Left kidney (tissue), 2 donors: ENCODE measurements around the gene TTC7B. TPM values are rescaled to one million over a fixed set of nuclear protein-coding genes. Genes with fewer than 3 reads are reported as not detected.

ENCODE experiments used
- DNase-seq: peaks from one replicate; pipeline ENCODE4 v3.0.0-alpha.2; 2013
- polyA plus RNA-seq: library from polyadenylated mRNA; unstranded; fragments of 120-200 nt; gene quantifications from one replicate; pipeline ENCODE4 v1.2.1, GENCODE V29; 2013; ENCODE audit not compliant: insufficient read length

Gene TTC7B
- polyA plus RNA-seq, 1 donor = 46.4 TPM

DNA sequence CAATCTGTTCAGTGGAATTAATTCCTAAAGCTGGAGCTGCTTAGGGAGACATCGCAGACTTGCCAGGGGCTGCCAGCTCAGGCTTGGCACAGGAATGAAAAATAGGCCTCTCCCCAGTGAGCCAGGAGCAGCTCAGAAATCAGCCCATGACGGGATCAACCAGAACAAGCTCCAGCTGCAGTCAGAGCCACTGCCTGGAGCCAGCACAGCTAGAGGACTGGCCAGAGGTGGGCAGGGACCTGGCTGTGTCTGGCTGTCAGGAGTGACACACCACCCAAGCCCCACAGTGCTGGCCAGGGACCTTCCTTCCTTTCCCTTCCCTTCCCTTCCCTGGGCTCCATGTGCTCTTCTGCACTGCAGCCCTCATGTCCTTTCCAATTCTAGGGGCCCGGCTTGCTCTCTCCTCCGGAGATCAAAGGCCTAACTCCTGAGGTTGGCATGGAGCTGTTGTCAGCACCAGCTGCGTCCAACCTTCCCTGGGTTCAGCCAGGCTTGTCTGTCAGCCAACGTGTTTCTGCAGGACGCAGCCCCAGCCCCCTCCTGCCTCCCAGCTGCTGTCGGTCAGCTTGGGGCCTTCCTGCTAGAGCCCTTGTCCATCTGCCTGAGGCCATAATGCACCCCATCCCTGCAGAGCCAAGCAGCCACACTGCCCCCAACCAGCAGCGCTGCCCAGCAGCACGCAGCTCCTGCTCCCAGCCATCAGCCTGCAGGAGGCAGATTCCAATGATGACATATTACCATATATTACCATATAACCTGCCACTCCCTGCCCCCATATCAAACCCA is 270.1 kb downstream of the TTC7B start:
- DNase-seq = peak; percentile 50

DNA sequence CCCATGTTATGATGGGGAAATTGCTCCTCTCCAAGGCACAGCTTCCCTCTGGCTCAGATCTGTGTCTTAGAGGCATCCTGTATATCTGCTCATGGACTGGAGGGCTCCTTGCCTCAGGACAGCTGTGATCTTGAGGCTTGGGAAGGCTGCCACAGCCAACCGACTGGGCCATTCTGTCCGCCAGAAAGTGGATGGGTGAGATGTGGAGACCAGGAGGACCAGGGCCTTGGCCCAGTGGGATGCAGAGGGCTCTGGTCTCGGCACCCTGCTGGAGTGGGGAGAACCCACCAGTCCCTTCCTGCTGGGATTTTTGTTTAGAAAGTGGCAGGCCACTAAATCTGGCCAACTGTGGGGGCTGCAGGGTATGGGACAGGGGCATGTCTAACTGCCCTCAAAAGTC is 270.8 kb downstream of the TTC7B start:
- DNase-seq = no peak

DNA sequence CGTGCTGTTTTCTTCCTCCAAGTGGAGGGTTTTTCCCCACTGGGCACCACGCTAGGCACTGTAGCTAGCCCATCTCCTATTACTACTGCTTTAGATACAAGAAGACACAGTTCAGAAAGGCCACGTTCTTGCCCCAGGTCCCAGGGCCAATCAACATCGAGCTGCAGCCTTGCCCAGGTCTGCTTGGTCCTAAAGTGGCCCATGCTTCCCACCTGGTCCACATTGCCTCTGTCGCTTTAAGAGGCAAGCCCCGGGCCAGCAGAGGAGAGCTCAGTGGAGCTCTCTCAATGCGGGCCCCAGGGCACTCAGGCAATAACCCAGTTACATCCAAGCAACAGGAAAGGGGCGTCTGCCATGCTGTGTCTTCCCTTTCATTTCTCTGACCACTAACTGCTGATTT is 271.3 kb downstream of the TTC7B start:
- DNase-seq = no peak

DNA sequence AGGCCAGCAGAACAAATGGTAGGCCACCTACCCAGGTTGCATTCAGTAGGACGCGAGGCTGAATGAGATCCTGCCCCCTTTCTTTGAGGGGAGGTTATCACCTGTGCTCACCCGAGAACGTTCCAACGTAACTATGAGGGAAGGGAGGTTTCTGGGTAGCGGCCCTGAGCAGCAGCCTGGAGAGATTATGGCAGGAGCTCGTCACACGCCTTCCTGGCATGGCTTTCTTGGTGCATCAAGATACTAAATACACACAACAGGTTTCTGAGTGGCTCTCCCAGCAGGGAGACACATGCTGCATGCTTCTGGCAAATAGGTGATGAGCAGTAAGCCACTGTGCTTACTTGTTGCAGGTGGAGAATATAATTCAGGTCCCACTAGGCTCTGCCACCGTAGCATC is 271.7 kb downstream of the TTC7B start:
- no peak for DNase-seq

DNA sequence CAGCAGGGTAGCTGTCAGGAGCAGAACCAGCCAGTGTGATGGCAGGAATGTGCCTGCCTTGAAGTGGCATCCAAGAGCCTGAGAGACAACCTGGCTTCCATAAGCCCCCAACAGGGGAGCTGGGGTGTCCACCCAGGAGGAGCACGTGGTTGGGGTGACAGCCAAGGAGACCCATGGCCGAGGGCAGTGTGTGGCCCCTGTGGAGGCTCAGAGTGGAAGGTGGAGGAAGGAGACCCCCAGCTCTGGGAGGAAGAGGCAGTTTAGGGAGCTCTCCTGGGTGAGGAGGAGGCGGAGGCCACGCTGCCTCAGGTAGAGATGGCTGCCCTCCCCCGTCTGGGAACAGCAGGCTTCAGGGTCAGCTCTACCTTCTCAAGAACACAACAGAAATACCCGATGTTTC is 272.4 kb downstream of the TTC7B start:
- no peak for DNase-seq

DNA sequence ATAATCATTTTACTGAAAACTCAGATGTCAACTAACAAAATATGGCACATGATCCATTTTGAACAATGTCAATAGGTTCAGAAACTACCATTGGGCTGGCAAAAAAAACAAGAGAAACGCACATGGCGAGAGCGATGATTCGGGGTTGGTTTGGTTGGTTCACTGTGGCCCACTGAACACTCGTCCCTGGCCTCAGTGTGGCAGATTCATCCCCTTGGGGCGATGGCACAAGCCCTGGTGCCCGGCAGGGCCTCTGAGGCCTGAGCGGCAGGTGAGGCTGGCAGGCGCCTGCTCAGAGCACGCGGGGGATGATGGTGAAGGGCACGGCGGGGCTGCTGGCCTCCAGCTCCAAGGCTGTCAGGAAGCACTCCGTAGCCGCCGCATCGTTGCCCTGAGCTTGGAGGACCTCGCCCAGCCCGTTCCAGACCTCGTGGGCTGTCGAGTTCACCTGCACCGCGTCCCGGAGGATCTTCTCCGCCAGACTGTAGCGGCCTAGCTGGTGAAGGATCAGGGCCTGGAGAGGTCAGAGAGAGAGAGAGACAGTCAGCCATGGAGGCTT is 275.1 kb downstream of the TTC7B start:
- no peak for DNase-seq

DNA sequence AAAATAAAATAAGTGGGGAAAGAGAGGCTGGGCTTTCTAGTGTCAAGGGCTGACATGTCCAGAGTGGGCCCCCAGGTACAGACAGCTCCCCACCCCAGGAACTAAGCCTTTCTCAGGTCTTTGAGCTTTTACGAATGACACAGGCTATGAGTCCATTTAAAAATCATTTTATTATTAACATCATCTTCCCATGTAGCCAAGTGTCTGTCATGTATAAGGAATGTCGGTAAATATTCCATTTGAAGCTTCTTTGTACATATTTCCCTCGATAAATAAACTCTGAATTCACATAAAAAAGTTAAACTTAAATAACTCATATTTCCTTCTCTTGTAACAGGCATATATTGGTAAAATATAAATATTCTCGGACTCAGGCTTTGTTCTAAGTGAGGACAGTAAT is 275.8 kb downstream of the TTC7B start:
- no peak for DNase-seq

DNA sequence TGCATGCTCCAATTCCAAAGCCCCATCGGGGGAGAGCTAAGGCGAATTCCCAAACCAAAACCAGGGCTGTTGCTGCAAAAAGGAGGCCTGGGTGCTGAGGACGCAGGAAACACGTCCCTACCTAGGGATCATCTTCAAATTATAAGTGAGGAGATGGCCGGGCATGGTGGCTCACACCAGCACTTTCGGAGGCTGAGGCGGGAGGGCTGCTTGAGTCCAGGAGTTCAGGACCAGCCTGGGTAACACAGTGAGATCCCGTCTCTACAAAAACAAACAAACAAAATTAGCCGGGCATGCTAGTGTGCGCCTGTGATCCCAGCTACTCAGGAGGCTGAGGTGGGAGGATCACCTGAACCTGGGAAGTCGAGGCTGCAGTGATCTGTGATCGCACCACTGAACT is 276.2 kb downstream of the TTC7B start:
- no peak for DNase-seq

DNA sequence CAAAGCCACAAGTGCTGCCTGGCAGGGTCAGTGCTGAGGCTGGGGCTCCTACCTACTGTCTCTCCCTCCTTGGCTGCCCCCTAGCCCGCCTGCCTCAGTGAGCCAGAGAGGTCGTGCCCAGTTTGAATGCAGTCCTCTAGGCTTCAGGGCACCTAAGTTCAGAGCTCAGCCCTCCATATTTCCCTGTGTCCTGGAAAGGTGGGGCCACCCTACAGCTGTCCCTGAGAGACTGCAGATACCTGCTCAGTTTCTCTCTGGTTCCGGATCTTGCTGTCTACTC is 276.8 kb downstream of the TTC7B start:
- DNase-seq = no peak

DNA sequence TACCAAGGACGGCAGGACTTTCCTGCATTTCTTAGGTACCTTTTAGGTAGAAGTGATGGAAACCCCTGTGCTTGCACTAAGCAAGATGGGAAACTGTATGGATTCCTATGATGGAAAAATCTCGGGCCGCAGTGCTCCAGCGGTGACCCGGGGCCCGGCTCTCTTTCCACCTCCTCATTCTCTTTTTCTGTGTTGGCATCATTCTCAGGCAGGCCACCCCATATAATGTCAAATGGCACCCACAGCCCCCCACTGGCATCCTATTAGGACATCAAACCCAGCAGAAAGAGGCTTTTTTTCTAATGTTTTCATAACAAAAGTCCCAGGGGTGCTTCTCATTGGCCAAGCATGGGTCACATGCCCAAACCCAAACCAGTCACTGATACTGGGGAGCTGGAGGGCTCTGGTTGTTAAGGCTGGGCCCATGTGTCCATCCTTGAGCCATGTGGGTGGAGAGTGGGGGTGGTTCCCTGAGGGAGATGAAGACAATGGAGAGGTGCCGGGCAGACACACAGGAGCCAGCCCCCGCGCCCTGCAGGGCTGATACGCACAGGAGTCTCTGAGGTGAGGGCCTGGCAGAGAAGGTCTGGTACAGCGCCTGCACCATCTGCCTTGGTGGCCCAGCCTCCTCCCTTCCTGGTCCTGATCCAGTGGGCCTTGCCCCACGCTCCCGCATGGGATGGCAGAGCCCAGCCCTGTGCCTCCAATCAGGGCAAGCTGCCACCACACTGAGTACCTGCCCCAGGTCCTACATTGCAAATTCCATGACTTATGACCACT is 277.3 kb downstream of the TTC7B start:
- no peak for DNase-seq

DNA sequence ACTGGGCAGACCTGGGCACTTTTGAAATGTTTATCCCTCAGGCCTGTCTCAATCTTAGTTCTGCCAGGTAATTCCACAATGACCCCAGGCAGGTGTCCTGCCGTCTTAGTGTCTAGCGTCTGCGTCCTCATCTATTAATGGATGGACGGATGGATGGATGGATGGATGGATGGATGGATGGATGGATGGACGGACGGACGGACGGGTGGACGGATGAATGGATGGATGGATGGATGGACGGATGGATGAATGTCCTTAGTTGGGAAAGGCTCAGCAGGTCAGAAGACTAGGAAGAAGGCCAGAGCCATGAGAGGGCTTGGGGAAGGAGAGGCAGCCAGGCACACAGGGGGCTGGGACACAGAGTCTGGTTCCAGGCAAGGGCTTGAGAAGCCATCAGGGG is 278.1 kb downstream of the TTC7B start:
- no peak for DNase-seq

DNA sequence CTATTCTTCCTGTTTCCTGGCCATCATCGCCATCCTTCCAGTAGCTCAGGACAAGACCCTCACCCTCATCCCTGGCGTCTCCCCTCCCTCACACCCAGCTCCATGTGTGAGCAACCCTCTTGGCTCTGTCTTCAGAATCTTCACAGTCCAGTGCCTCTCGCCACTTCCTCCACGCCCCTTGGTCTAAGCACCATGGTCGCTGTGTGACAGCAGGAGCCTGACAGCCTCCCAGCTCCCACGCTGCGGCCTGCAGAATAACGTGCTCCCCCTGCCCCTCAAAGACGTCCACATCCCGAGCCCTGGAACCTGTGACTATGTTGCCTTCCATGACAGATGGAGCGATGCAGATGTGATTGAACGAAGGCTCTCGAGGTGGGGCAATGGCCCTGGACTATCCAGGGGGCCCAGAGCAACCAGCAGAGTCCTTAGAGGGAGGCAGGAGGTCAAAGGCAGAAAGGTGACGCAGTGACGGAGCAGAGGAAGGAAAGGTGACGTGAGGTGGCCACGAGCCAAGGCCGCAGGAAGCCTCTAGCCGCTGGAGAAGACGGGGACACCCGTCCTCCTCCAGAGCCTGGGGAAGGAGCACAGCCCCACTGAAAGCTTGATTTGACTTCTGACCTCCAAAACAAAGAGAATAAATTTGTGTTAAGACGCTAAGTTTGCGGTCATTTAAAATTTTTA is 279.6 kb downstream of the TTC7B start:
- no peak for DNase-seq

DNA sequence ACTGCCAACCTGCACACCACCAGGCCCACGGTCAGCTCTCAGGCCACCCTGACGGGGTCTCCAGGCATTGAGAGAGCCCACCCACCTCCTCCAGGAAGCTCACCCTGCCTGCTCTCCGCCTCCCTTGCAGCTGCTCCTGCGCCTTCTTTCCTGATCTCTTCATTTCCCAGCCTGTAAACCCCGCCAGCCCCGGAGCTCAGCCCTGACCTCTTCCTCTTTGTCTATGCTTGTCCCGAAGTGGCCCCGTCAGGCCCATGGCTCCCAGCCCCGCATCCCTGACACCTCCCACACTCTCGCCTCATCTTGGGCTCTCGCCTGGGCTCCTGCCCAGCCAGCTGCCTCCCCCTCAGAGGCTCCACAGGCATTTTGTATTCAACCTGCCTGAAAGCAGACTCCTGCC is 280.1 kb downstream of the TTC7B start:
- DNase-seq = no peak

DNA sequence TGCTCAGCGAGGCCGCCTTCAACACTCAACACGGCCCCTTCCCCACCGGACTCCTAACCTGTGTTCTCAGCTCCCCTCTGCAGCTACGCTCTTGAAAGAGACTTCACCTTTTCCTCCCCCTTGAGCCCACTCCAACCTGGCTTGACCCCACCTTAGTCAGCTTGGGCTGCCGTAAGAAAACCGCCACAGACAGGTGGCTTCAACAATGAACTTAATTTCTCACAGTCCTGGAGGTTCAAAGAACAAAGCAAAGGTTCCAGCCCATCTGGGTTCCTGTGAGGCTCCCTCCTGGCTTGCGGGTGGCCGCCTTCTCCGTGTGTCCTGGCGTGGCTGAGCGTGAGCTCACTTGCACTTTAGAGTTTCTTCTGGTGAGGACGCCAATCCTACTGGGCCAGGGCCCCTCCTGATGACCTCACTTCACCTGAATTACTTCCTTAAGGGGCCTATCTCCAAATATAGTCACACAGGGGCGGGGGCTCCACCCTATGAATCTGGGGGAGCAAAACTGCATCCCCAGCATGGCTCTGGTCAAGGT is 280.6 kb downstream of the TTC7B start:
- DNase-seq = no peak

DNA sequence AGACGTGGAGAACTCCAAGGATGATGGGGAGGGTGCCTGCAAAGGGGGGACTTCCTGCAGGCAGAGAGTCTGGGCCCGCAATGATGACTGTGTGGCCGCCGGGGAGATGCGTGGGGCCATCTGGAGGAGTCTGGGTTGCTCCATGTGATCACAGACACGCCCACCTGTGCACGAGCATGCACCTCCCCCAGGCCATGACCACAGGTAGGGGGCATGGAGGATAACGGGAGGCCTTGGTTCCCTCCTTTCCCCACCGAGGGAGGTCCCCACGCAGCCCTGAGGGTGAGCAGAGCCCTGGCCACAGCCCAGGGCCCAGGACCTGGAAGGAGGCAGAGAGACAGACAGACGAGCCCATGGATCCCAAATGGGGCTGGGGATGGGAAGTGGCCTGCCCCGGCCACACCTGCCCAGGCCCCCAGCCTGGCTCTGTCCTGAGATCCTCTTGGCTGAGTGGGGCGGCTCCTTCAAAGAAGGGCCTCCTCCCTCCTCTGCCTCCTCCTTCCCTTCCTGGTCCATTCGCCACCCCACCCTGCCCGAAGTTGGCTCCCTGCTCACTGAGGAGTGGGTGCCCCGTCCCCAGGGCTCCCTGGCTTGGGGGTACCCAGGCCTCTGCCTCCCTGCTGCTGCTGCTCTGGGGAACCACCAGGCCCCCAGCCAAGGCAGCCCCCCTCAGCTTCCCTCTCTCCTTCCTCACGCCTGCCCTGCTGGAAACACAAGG is 281.2 kb downstream of the TTC7B start:
- DNase-seq = no peak

DNA sequence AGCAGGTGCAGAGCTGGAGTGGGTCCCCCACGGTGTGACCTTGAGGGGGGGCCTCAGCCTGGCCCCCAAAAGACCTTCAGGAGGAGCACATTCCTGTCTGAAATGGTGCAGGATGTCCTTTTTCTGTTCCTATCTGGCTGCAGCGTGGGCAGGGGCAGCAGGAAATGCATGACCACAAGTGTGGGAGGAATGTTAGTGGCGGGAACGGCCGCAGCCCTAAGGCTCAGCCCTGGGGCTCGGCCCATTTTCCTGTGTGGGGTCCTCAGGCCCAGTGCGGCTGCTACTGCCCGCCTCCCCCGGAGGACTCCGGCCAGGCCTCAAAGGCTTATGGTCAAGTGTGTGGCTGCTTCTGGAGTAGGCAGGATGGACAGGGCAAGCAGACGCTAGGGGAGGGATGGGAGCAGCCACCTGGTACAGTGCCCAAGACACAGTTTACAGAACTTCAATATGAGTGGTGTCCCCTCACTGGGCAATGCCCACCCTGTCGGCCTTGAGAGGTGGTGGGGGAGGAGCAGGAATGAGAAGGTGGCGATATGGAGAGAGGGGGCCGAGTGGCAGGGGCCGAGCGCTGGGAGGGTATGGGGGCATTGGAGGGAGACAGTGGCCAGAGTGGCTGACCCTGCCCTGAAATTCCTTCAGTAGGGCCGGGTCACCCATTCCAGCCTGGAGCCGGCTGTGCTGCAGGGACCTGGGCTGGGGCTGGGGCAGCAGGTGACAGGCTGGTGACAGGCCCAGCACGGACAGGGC is 282.0 kb downstream of the TTC7B start:
- DNase-seq = no peak

DNA sequence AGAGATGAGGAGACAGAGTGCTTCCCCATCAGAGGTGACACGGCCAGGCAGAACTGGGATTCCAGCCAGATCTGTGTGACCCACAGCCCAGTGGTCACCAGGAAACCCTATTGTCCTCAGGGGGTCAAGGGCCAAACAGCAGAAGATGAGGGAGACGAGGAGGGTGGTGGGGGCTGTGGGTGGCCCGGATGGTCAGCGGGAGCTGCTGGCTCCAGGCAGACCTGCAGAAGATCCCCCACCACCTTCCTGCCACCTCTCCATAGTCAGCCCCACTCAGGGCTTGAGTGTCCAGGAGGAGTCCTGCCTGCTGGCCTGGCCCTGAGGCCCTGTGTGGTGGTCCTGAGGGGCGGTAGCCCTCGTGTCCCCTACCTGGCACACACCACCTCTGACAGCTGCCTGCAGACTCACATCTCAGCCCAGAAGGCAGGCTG is 282.6 kb downstream of the TTC7B start:
- DNase-seq = no peak

DNA sequence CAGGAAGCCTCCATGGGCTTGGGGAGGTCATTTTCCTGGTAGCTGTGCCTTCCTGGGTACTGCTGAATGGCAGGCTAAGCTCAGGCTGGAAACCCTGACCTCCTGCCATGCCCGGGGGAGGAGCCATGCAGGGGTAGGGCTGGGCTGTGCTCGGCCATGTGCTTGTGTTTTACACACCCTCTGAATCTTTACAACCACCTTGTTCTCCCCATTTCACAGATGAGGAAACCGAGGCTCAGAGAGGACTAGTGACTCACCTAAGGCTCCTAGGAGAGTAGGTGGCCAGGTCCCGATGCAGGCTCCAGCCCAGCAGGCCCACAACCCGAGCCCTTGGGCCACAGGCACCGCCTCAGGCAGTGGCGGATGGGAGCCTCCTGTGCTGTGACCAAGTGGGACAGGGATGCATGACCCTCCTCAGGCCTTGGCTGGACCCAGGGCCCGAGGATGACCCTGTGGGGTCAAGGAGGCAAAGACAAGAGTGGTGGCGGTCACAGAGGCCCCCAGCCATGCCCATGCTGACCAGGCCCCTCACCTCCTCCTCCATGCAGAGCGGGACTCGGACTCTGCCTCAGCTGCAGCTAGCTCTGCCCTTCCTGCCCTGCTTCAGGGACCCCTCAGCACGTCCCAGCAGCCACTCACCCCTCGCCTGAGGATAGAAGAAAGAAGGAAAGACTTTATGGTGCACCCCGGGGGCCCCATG is 283.3 kb downstream of the TTC7B start:
- DNase-seq = no peak

DNA sequence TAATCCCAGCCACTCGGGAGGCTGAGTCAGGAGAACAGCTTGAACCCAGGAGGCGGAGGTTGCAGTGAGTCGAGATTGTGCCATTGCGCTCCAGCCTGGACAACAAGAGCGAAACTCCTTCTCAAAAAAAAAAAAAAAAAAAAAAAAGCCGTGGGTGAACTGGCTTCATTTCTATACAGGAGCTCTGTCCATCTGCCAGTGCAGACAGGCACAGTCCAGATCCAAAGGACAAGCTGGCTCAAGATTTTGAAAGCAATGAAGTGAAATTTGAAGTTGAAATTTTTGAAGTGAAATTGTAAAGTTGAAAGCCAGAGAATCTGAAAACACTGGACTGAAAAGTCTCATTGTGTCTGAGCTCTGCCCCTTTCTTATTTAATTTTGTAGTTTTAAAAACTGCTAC is 284.7 kb downstream of the TTC7B start:
- no peak for DNase-seq

DNA sequence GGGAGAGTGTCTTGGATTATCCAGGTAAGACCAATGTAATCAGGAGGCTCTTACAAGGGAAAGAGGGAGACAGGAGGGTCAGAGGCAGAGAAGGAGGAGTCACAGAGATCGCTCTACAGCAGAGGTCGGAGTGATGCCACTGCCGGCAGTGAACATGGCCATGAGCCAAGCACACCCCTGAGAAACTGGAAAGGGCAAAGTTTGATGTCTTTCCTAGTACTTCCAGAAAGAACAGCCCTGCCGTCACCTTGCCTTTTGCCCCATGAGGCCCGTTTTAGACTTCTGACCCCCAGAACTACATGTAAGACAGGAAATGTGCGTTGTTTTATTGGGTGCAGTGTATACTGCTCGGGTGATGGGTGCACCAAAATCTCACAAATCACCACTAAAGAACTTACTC is 285.7 kb downstream of the TTC7B start:
- no peak for DNase-seq

DNA sequence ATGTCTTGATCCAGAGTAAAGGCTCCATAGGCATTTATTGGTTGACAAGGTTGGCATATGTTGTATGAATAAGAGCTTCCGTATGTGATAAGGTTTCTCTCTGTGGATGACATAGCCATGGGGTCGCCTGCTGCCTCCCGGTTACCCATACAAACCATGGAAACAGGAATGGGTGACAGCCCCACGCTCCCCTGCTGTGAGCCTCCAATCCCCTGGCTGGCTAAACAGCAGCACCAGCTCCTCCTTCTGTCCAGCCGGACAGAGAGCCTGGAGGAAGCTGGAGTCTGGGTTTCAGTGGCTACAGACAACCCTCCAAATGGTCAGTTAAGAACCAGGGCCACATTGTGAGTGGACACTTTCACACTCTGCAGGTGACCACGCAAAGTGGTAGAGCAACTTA is 288.3 kb downstream of the TTC7B start:
- DNase-seq = no peak
